Osteocyte (in vitro differentiated cells): Measurements from ENCODE around the gene INPP4A. TPM values are rescaled to one million over a fixed set of nuclear protein-coding genes. Genes with fewer than 3 reads are reported as not detected.

ENCODE experiments used
- DNase-seq: peaks from one replicate; pipeline ENCODE4 v3.0.0; 2021; ENCODE audit warnings: mixed read lengths; ENCODE audit not compliant: unreplicated experiment; ENCODE audit errors: extremely low spot score
- H3K27ac Mint-ChIP-seq: one replicate; pipeline ENCODE4 v1.8.0; 2021; ENCODE audit warnings: mild to moderate bottlenecking, mixed read lengths; ENCODE audit not compliant: unreplicated experiment
- H3K27me3 Mint-ChIP-seq: one replicate; pipeline ENCODE4 v1.8.0; 2021; ENCODE audit warnings: mixed read lengths; ENCODE audit not compliant: unreplicated experiment
- H3K36me3 Mint-ChIP-seq: one replicate; pipeline ENCODE4 v1.8.0; 2021; ENCODE audit warnings: mixed read lengths; ENCODE audit not compliant: unreplicated experiment
- H3K4me1 Mint-ChIP-seq: one replicate; pipeline ENCODE4 v1.8.0; 2021; ENCODE audit warnings: mixed read lengths; ENCODE audit not compliant: unreplicated experiment
- H3K4me3 Mint-ChIP-seq: one replicate; pipeline ENCODE4 v1.8.0; 2021; ENCODE audit warnings: mild to moderate bottlenecking, moderate library complexity, mixed read lengths; ENCODE audit not compliant: unreplicated experiment
- H3K9me3 Mint-ChIP-seq: one replicate; pipeline ENCODE4 v1.8.0; 2021; ENCODE audit warnings: mixed read lengths; ENCODE audit not compliant: unreplicated experiment
- long read RNA-seq: library from polyadenylated mRNA; unstranded; transcript quantifications from one replicate; pipeline ENCODE4 v2.0.0, GENCODE V29; 2021
- total RNA-seq: library from RNA; stranded (reverse); gene quantifications from 2 replicates; pipeline ENCODE4 v1.2.1, GENCODE V29; 2021
- TF ChIP-seq, protein P1 (sequence below): fragments of 200-600 bp; sonication (generic); IDR thresholded peaks from 2 replicates; pipeline ENCODE4 v1.5.0; 2021; ENCODE audit warnings: antibody characterized with exemption, mild to moderate bottlenecking, moderate library complexity

Gene INPP4A
- total RNA-seq = 31.4 and 31.5 TPM in 2 replicates
- long read RNA-seq, partial matches to known transcripts = 2 of 8 reads
- long read RNA-seq, other reads (novel, unspliced or antisense) = 6 of 8 reads

DNA sequence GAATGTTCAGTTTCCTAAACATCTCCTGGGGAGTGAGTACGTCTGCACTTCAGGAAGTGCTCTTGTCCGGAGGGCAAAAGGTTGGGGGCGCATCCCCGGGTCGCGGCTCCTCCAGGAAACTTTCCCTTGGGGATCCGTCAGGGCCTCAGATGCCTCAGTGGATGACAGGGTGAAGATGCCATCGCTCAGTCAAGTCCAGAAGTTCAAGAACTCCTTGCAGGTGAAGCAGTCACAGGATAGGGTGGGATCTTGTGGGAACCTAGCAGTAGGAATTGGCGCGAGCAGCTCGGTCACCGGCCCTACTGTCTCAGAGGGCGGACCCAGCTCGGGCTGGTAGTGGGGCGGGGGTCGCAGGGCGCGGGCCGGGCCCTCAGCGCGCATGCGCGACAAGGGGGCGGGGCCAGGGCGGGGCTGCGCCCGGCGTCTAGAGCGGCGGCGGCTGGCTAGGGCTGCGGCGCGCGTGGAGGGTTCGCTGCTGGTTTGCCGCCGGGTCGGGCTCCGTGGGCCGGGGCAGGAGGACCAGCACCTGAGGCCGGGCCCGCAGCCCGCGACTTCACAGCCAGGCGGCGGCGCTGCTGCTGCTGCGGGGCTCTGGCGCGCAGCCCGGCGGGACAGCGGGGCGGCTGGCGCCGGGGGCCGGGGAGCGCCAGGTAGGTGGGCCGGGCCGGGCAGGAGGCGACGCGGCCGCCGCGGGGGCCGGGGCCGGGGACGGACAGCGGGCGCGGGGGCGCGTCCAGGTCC lies at the start of gene INPP4A:
Gene INPP4A, plus strand, starts transcription at position 423 of the 741 bp plus-strand sequence. CDS start 75,191 bp downstream, outside the sequence.
- peak within 1 kb of the TSS; percentile 87 for H3K4me3 Mint-ChIP-seq
- H3K27me3 Mint-ChIP-seq = peaks cover 13% of the 10 kb centered on the region
- peaks cover 20% of the 10 kb centered on the region for H3K4me1 Mint-ChIP-seq
- no peaks in the 10 kb centered on the region for H3K36me3 Mint-ChIP-seq
- peaks cover 4% of the 10 kb centered on the region for H3K9me3 Mint-ChIP-seq
- peak; percentile 93 for DNase-seq
- TF ChIP-seq, protein P1, sequence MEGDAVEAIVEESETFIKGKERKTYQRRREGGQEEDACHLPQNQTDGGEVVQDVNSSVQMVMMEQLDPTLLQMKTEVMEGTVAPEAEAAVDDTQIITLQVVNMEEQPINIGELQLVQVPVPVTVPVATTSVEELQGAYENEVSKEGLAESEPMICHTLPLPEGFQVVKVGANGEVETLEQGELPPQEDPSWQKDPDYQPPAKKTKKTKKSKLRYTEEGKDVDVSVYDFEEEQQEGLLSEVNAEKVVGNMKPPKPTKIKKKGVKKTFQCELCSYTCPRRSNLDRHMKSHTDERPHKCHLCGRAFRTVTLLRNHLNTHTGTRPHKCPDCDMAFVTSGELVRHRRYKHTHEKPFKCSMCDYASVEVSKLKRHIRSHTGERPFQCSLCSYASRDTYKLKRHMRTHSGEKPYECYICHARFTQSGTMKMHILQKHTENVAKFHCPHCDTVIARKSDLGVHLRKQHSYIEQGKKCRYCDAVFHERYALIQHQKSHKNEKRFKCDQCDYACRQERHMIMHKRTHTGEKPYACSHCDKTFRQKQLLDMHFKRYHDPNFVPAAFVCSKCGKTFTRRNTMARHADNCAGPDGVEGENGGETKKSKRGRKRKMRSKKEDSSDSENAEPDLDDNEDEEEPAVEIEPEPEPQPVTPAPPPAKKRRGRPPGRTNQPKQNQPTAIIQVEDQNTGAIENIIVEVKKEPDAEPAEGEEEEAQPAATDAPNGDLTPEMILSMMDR = peak; percentile 21
- peak within 1 kb of the TSS; percentile 74 for H3K27ac Mint-ChIP-seq

DNA sequence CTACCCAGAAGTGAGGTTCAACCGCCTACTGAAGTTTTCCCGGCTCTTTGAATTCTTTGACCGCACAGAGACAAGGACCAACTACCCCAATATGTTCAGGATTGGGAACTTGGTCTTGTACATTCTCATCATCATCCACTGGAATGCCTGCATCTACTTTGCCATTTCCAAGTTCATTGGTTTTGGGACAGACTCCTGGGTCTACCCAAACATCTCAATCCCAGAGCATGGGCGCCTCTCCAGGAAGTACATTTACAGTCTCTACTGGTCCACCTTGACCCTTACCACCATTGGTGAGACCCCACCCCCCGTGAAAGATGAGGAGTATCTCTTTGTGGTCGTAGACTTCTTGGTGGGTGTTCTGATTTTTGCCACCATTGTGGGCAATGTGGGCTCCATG lies 48.7 kb upstream of the INPP4A start:
- Mint-ChIP-seq H3K4me3 (no peak overlapping the region), H3K9me3 (no peaks in the 10 kb centered on the region), H3K36me3 (no peaks in the 10 kb centered on the region), H3K27ac (no peak overlapping the region), H3K4me1 (no peaks in the 10 kb centered on the region), H3K27me3 (peaks cover 40% of the 10 kb centered on the region)
- TF ChIP-seq, protein P1 = no peak
- DNase-seq = no peak

DNA sequence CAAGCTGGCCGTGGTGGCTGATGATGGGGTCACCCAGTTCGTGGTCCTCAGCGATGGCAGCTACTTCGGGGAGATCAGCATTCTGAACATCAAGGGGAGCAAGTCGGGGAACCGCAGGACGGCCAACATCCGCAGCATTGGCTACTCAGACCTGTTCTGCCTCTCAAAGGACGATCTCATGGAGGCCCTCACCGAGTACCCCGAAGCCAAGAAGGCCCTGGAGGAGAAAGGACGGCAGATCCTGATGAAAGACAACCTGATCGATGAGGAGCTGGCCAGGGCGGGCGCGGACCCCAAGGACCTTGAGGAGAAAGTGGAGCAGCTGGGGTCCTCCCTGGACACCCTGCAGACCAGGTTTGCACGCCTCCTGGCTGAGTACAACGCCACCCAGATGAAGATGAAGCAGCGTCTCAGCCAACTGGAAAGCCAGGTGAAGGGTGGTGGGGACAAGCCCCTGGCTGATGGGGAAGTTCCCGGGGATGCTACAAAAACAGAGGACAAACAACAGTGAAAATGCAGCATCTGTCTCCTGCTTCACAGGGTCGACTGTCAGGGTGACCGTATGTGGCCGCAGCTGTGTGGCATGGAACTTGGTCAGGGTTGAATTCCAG lies 47.8 kb upstream of the INPP4A start:
- Mint-ChIP-seq H3K27ac (no peak overlapping the region), H3K4me1 (no peaks in the 10 kb centered on the region), H3K36me3 (no peaks in the 10 kb centered on the region), H3K4me3 (no peak overlapping the region), H3K27me3 (peaks cover 49% of the 10 kb centered on the region), H3K9me3 (no peaks in the 10 kb centered on the region)
- DNase-seq = peak; percentile 42
- TF ChIP-seq, protein P1 = no peak

DNA sequence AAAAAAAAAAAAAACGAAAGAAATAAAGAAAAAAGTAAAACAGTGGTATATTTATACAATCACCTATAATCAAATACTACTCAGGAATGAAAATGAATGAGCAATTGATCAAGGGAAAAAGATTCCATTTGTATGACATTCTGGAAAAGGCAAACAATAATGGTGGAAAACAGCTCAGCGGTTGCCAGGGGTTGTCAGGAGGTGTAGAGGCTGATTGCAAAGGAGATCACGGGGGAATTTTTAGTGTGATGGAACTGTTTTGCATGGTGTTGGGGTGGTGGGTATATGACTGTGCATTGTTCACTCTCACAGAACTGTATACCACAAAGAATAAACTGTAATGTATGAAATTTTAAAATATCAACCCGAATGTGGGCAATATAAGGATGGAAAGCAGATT lies 45.5 kb upstream of the INPP4A start:
- TF ChIP-seq, protein P1 = no peak
- Mint-ChIP-seq H3K27me3 (peaks cover 70% of the 10 kb centered on the region), H3K27ac (no peak overlapping the region), H3K9me3 (no peaks in the 10 kb centered on the region), H3K4me1 (no peaks in the 10 kb centered on the region), H3K4me3 (no peak overlapping the region), H3K36me3 (no peaks in the 10 kb centered on the region)
- DNase-seq = peak; percentile 19

DNA sequence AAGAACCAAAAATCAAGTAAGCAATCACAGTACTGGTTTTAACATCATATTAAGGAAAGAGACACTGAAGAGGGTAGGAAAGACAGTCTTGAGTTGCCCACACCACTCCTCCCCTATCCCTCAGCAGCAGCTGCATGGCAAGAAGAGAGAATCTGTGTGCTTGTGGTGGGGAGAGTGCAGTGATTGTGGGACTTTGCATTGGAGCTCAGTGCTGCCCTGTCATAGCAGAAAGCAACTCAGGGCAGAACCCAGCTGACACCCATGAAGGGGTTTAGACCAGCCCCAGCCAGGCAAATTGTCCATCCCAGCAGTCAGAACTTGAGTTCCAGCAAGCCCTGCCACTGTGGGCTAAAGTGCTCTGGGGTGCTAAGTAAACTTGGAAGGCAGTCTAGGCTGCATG lies 40.8 kb upstream of the INPP4A start:
- H3K4me3 Mint-ChIP-seq = no peak overlapping the region
- H3K4me1 Mint-ChIP-seq = no peaks in the 10 kb centered on the region
- no peak overlapping the region for H3K27ac Mint-ChIP-seq
- TF ChIP-seq, protein P1 = no peak
- no peaks in the 10 kb centered on the region for H3K36me3 Mint-ChIP-seq
- H3K27me3 Mint-ChIP-seq = peaks cover 62% of the 10 kb centered on the region
- DNase-seq = no peak
- H3K9me3 Mint-ChIP-seq = no peaks in the 10 kb centered on the region
